ENCODE data around the gene MRLN.
"Not testable (repeated sequence)": the region's sequence is repeated elsewhere in the genome, so short reads cannot be mapped to it uniquely, and the experiment has no call there.

Gene MRLN

GRCh38 chr10:59748834-59749233, 4.4 kb downstream of the MRLN start:
- no peak for DNase-seq (ENCODE audit: low read depth in 1 of 2, low spot score in 1 of 2)

- no peak for DNase-seq (ENCODE audit: low read depth in 1 of 2, low spot score in 1 of 2)
Measured at GRCh38 chr10:59745163-59745650, 8.0 kb downstream of the MRLN start.

- DNase-seq (ENCODE audit: low read depth in 1 of 2, low spot score in 1 of 2), result not testable (repeated sequence)
Measured at GRCh38 chr10:59744762-59745161, 8.5 kb downstream of the MRLN start.

- not testable (repeated sequence) for DNase-seq (ENCODE audit: low read depth in 1 of 2, low spot score in 1 of 2)
Measured at GRCh38 chr10:59744156-59744555, 9.1 kb downstream of the MRLN start.

- no peak for DNase-seq (ENCODE audit: low read depth in 1 of 2, low spot score in 1 of 2)
Measured at GRCh38 chr10:59741583-59741982, 11.7 kb downstream of the MRLN start.

GRCh38 chr10:59741048-59741447, 12.2 kb downstream of the MRLN start:
- no peak for DNase-seq (ENCODE audit: low read depth in 1 of 2, low spot score in 1 of 2)

GRCh38 chr10:59736749-59737148, 16.5 kb downstream of the MRLN start:
- no peak for DNase-seq (ENCODE audit: low read depth in 1 of 2, low spot score in 1 of 2)

- no peak for DNase-seq (ENCODE audit: low read depth in 1 of 2, low spot score in 1 of 2)
Measured at GRCh38 chr10:59735296-59735695, 18.0 kb downstream of the MRLN start.

- DNase-seq (ENCODE audit: low read depth in 1 of 2, low spot score in 1 of 2), result no peak
Measured at GRCh38 chr10:59734014-59734462, 19.2 kb downstream of the MRLN start.

- not testable (repeated sequence) for DNase-seq (ENCODE audit: low read depth in 1 of 2, low spot score in 1 of 2)
Measured at GRCh38 chr10:59733321-59734013, 19.8 kb downstream of the MRLN start.

- not testable (repeated sequence) for DNase-seq (ENCODE audit: low read depth in 1 of 2, low spot score in 1 of 2)
Measured at GRCh38 chr10:59732849-59733248, 20.4 kb downstream of the MRLN start.

GRCh38 chr10:59729167-59729566, 24.1 kb downstream of the MRLN start:
- DNase-seq (ENCODE audit: low read depth in 1 of 2, low spot score in 1 of 2), result not testable (repeated sequence)

GRCh38 chr10:59724098-59724938, 28.9 kb downstream of the MRLN start:
- DNase-seq (ENCODE audit: low read depth in 1 of 2, low spot score in 1 of 2), result no peak

- DNase-seq (ENCODE audit: low read depth in 1 of 2, low spot score in 1 of 2), result no peak
Measured at GRCh38 chr10:59720377-59720776, 32.9 kb downstream of the MRLN start.

GRCh38 chr10:59719374-59719773, 33.9 kb downstream of the MRLN start:
- no peak for DNase-seq (ENCODE audit: low read depth in 1 of 2, low spot score in 1 of 2)

GRCh38 chr10:59718257-59718656, 35.0 kb downstream of the MRLN start:
- DNase-seq (ENCODE audit: low read depth in 1 of 2, low spot score in 1 of 2), result no peak

GRCh38 chr10:59713196-59713821, 39.9 kb downstream of the MRLN start:
- no peak for DNase-seq (ENCODE audit: low read depth in 1 of 2, low spot score in 1 of 2)

- DNase-seq (ENCODE audit: low read depth in 1 of 2, low spot score in 1 of 2), result no peak
Measured at GRCh38 chr10:59711871-59712494, 41.3 kb downstream of the MRLN start.

GRCh38 chr10:59709395-59710125, 43.7 kb downstream of the MRLN start, which contains the start of gene SLC16A9:
TSS of gene SLC16A9 (minus strand) at chr10:59709850. CDS start at chr10:59684291, 25,559 bp downstream.
- peak in 1 of 2 donors; percentile 14 for DNase-seq (ENCODE audit: low read depth in 1 of 2, low spot score in 1 of 2)

- DNase-seq (ENCODE audit: low read depth in 1 of 2, low spot score in 1 of 2), result no peak
Measured at GRCh38 chr10:59708816-59709394, 44.4 kb downstream of the MRLN start.
